ENCODE results near the gene IARS2. TPM values are rescaled to one million over a fixed set of nuclear protein-coding genes. Genes with fewer than 3 reads are reported as not detected.
"Not testable (repeated sequence)": the region's sequence is repeated elsewhere in the genome, so short reads cannot be mapped to it uniquely, and the experiment has no call there.

IARS2 gene
- total RNA-seq, 2 donors from 2014 or later: 43.4 to 52.0 TPM

- intact Hi-C loops (cut with DNase I): no loop called here
- DNase-seq (ENCODE audit: low spot score): no peak
Observed at GRCh38 chr1:220156620-220157146, 62.8 kb downstream of the IARS2 start.

DNA sequence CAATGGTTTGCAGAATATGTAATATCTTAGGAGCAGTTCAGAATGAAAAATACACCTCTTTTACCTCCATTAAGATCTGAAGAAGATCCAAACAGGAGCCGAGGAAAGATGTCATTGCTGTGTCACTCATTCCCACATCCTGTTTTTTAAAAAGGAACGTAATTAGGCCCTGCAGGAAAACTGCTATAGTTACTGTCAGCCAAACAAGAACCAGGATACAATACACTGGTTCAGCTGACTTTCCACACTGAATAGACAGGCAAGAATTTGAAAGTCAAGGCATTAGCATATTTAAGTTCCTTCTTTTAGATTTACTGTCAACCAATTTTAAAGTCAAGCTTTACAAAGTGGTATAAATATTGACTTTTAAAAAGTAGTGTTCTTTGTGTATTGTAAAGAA is 63.8 kb downstream of the IARS2 start:
- intact Hi-C loops (cut with DNase I): no loop called here
- DNase-seq (ENCODE audit: low spot score): no peak

DNA sequence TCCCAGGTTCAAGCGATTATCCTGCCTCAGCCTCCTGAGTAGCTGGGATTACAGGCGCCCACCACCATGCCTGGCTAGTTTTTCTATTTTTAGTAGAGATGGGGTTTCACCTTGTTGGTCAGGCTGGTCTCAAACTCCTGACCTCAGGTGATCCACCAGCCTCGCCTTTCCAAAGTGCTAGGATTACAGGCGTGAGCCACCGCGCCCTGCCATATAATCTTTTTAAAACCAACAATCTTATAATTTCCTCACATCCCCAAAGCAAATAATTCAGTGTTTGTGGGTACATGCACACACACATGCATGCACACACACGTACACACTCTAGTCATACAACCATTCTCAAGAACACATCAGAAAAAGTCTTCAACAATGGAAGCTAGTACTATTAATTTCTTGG is 64.6 kb downstream of the IARS2 start:
- DNase-seq (ENCODE audit: low spot score); intact Hi-C loops (cut with DNase I): not testable (repeated sequence)

- DNase-seq (ENCODE audit: low spot score): no peak
- intact Hi-C loops (cut with DNase I): no loop called here
Observed at GRCh38 chr1:220159041-220159440, 65.1 kb downstream of the IARS2 start.

DNA sequence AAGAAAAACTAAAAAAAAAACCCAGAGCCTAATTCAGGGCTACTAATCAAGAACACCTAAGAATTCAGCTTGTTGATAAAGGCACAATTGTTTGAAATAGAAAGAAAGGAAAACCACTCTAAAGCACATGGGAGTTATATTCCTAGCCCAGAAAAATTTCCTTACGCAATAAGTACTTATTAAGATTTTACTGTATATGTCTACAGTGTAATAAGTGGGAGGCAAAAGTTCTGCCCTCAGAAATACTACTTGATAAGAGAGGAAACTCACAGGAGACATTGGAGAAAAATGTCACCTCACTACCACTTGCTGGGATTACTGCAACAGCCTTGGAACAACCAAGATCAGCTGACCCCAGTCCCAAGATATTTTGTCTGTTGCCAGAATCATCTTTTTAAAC is 66.1 kb downstream of the IARS2 start:
- no peak for DNase-seq (ENCODE audit: low spot score)
- intact Hi-C loops (cut with DNase I): no loop called here

DNA sequence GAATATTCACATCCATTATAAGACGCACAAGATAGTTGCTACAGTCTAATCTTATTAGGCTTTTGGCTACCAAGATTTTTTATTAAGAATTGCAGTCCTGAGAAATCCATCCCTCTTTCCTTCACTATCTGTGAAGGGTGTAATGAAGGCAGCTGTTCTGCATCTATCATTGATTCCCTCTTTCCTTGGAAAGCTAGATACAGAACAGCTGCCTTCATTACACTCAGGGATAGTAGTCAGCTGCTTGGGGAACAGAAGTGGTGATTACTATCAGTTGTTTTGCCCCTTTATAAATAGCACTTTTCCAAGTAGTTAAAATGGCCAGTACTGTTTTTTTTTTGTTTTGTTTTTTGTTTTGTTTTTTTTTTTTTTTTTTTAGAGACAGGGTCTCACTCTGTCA is 70.2 kb downstream of the IARS2 start:
- intact Hi-C loops (cut with DNase I): no loop called here
- DNase-seq (ENCODE audit: low spot score): no peak

GRCh38 chr1:220164517-220164916 is 70.6 kb downstream of the IARS2 start:
- DNase-seq (ENCODE audit: low spot score): no peak
- intact Hi-C loops (cut with DNase I): no loop called here

- intact Hi-C loops (cut with DNase I): no loop called here
- DNase-seq (ENCODE audit: low spot score): no peak
Observed at GRCh38 chr1:220166853-220167252, 72.9 kb downstream of the IARS2 start.

GRCh38 chr1:220169887-220170286 is 76.0 kb downstream of the IARS2 start:
- DNase-seq (ENCODE audit: low spot score); intact Hi-C loops (cut with DNase I): not testable (repeated sequence)

GRCh38 chr1:220170836-220171526 is 77.0 kb downstream of the IARS2 start:
- intact Hi-C loops (cut with DNase I): no loop called here
- no peak for DNase-seq (ENCODE audit: low spot score)

DNA sequence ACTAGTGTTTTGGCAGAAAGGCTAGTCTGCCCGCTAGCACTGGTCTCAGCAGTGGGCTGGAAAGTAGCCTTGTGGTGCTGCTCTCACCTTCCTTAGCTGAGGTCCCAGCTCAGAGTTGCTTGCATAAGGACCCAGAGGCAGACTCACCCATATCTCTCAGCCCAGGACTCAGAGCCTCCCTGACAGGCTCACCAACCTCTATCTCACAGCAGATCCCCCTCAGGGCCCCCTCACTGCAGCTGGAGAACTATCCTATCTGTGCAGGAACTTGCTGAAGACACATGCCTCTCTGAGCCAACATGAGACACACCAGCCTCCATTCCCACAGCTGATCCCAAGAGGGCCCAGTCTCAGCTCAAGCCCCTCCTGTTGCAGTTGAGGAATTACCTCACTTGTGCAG is 82.6 kb downstream of the IARS2 start:
- no peak for DNase-seq (ENCODE audit: low spot score)
- intact Hi-C loops (cut with DNase I): no loop called here

DNA sequence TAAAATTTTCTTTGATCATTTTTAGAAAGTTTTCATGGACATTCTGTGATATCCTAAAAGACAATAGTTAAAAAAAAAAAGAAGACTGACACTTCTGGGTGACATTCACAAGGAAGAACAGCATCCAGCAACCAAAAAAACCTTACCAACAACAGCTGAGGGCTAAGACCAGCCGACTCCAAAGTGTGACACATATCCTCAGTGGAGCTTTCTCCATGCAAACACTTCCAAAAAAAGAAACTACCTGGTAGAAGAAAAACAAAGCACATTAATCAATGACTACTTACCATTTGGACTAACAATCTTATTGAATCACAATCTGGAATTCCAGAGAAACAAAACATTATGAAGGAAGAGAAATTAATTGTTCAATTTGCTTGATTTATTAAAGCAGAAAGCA is 88.2 kb downstream of the IARS2 start:
- no peak for DNase-seq (ENCODE audit: low spot score)
- intact Hi-C loops (cut with DNase I): loop anchor here in 1 of 2 donors (5.0 kb wide), 1 partner anchor 1550 kb away; no protein-coding TSS in a partner anchor

- intact Hi-C loops (cut with DNase I): loop anchor here in 1 of 2 donors (5.0 kb wide), 1 partner anchor 1550 kb away; no protein-coding TSS in a partner anchor
- DNase-seq (ENCODE audit: low spot score): no peak
Observed at GRCh38 chr1:220182656-220183055, 88.7 kb downstream of the IARS2 start.

DNA sequence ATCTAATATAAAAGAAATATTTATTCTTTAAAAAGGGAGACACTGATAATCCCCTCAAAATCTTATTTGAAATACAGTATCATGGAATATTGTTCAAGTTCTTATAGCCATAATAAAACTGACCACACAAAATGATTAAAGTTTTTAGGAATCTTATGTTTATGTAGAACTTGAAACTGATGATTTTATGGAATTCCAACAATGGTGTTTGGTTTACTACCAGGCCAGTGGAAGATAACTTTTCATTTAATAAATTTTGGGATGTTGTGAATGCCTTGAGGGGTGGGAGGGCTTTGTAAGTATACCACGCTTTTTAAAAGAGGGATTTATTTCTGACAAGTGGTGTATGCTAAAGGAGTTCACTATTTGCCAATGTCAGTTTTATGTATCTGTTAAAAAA is 90.6 kb downstream of the IARS2 start:
- DNase-seq (ENCODE audit: low spot score): no peak
- intact Hi-C loops (cut with DNase I): loop anchor here in 1 of 2 donors (5.0 kb wide), 1 partner anchor 1548 kb away; no protein-coding TSS in a partner anchor

DNA sequence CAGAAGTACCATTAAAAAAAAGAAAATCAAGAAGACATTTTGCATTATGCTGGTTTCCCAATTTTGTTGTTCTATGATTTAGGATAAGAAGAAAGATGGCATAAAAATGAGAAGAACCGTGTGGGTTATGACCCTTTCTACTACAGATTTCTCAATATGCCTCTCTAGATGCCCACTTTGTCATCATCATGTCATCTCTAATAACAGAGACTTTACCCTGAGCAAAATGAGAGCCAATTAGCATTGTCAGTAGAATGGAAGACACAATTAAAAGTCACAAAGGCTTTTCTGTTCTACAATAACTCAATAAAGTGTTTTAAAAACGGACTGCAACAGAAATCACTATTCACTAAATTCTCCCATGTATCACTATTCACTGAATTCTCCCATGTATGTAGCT is 92.8 kb downstream of the IARS2 start:
- intact Hi-C loops (cut with DNase I): no loop called here

GRCh38 chr1:220188538-220188937 is 94.6 kb downstream of the IARS2 start:
- DNase-seq (ENCODE audit: low spot score): no peak
- intact Hi-C loops (cut with DNase I): no loop called here

More for the DNA sequence above, 92.8 kb downstream of the IARS2 start:
- DNase-seq (ENCODE audit: low spot score): no peak

DNA sequence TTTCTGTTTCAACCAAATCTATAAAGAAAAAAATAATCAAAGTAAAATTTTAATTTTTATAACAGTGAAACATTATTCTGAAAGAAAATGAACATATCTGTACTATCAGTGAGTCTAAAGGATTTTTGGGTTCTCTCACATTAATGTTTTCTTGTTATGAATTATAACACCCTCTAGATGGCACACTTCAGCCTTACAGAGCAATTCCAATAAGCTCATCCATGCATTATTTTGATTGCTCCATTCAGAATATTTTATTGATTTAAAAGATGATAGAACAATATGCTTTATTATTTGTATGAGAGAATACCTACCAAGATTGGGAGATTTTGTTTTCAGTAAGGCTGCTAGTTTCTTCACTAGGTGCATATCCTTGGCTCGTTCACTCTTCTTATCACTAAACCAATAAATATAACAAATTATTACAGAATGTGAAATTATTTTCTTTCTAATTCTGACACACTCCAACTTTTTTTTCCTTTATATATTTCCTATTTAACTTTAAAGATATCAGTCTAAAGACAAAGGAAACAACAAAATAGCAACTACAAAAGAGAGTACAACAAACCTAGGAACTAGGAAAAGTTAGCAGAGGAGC is 95.9 kb downstream of the IARS2 start:
- DNase-seq (ENCODE audit: low spot score): no peak
- intact Hi-C loops (cut with DNase I): no loop called here

DNA sequence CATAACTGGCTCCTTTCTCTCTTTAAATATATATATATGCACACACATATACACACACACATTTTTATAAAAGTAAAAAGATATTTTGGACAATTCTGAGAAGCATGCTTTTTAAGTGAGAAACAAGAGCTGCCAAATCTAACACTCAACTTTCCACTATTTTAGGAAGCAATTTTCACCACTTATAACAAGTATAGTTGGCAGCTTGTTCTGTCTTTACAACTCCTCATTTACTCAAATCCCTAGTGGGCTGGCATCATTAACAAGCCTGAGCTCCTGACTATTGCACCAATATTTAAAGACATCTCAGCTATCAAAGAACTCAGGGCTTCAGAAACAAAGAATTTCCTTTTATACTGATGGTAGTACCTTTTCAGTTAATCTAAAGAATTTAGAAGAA is 101.8 kb downstream of the IARS2 start:
- intact Hi-C loops (cut with DNase I): no loop called here

More for the DNA sequence above, 101.8 kb downstream of the IARS2 start:
- DNase-seq (ENCODE audit: low spot score): no peak
